Mucosa of rectum (tissue), 2 donors: ENCODE data around the gene CDON.
A peak's percentile ranks its signal among the peaks of the same experiment; 100 is the strongest.

Experiments used
- H3K27ac ChIP-seq, 2 donors: one replicate each; pipeline ENCODE4 v1.7.0; 2013; ENCODE audit warnings: inconsistent platforms in 2 of 2, low read depth in 2 of 2, low read length in 2 of 2
- H3K27me3 ChIP-seq, 2 donors: one replicate each; pipeline ENCODE4 v1.7.0; 2013; ENCODE audit warnings: low read length in 2 of 2; ENCODE audit not compliant: control insufficient read depth in 2 of 2, insufficient read depth in 2 of 2
- H3K36me3 ChIP-seq, 2 donors: one replicate each; pipeline ENCODE4 v1.7.0; 2013; ENCODE audit warnings: low read length in 2 of 2; ENCODE audit not compliant: control insufficient read depth in 2 of 2, insufficient read depth in 2 of 2
- H3K4me1 ChIP-seq, 2 donors: one replicate each; pipeline ENCODE4 v1.7.0; 2013; ENCODE audit warnings: low read length in 2 of 2, mild to moderate bottlenecking in 1 of 2; ENCODE audit not compliant: control insufficient read depth in 2 of 2, insufficient read depth in 2 of 2
- H3K4me3 ChIP-seq, 2 donors: one replicate each; pipeline ENCODE4 v1.7.0; 2013; ENCODE audit warnings: low read length in 2 of 2
- H3K9ac ChIP-seq, 2 donors: one replicate each; pipeline ENCODE4 v1.7.0; 2013; ENCODE audit warnings: low read length in 2 of 2, low read depth in 1 of 2, mild to moderate bottlenecking in 1 of 2
- H3K9me3 ChIP-seq, 2 donors: one replicate each; pipeline ENCODE4 v1.7.0; 2013; ENCODE audit warnings: low read length in 2 of 2; ENCODE audit not compliant: control insufficient read depth in 2 of 2
- donor health status: healthy.
- donor health status: Normal muscosa, but diverticular disease.

Gene CDON

GRCh38 chr11:126061707-126062678, 673 bp downstream of the CDON start:
- H3K27me3 ChIP-seq, result peaks cover 0 to 2% of the 10 kb centered on the region in 2 donors
- H3K9ac ChIP-seq, result peak overlapping the region; percentile 28 to 55
- peaks cover 4 to 8% of the 10 kb centered on the region in 2 donors for H3K4me1 ChIP-seq
- H3K9me3 ChIP-seq, result no peaks in the 10 kb centered on the region
- H3K4me3 ChIP-seq, result peak overlapping the region; percentile 66 to 70
- no peaks in the 10 kb centered on the region for H3K36me3 ChIP-seq
- H3K27ac ChIP-seq, result no peak overlapping the region

- Histone ChIP-seq H3K4me1 (peaks cover 4 to 8% of the 10 kb centered on the region in 2 donors), H3K4me3 (no peak overlapping the region), H3K27ac (no peak overlapping the region)
Measured at GRCh38 chr11:126060757-126061171, 1.9 kb downstream of the CDON start.

DNA sequence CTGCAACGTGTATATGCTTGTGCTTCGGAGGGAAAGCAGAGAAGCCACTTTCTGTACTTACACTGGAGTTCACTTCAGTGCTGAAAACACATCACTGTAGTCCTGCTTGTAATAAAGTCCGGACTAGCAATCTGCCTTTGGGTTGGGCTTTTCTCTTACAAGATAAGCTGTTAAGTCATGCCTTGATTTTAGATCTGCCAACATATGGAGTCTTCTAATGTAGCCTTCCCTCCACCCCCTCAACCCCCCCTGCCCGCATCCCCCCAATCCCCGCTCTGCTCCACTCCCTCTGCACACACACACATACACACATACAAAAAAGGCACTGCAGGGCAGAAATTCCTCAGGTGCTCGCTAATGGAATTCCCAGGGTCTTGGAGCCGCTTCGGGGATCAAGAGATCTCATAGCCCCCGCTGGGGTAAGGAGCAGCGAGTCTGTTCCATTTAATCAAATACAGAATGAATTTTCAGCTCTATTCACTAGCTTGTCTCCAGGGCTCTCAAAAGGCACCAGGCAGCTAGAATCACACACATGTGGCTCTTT, 3.4 kb downstream of the CDON start:
- Histone ChIP-seq H3K27ac (no peak overlapping the region), H3K9ac (no peak overlapping the region), H3K9me3 (no peaks in the 10 kb centered on the region), H3K4me1 (peaks cover 4 to 8% of the 10 kb centered on the region in 2 donors), H3K36me3 (no peaks in the 10 kb centered on the region), H3K27me3 (peaks cover 0 to 2% of the 10 kb centered on the region in 2 donors), H3K4me3 (no peak overlapping the region)

More at GRCh38 chr11:126060757-126061171, 1.9 kb downstream of the CDON start:
- Histone ChIP-seq H3K36me3 (no peaks in the 10 kb centered on the region), H3K9me3 (no peaks in the 10 kb centered on the region), H3K27me3 (peaks cover 0 to 2% of the 10 kb centered on the region in 2 donors), H3K9ac (no peak overlapping the region)

- peaks cover 2 to 8% of the 10 kb centered on the region in 2 donors for H3K4me1 ChIP-seq
- no peak overlapping the region for H3K9ac ChIP-seq
Measured at GRCh38 chr11:126058105-126058874, 4.4 kb downstream of the CDON start.

DNA sequence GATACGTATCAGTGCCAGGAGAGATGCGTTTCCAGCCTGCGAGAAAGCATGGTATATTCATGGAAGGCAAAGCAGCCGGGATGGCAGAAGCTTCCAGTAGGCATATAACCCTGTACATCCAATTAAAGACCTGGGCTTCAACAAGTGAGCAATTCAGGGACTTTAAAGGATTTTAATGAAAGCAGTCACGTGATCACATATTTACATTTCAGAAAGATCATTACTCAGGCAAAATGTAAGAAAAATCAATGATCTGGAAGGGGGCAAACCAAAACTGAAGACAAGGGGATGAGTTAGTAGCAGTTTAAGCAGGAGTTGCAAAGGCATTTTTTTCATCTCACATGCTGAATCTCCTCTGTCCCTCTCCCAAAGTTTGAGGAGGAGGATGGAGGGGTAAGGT, 7.8 kb downstream of the CDON start:
- Histone ChIP-seq H3K9me3 (no peaks in the 10 kb centered on the region), H3K9ac (no peak overlapping the region), H3K4me3 (no peak overlapping the region), H3K4me1 (no peaks in the 10 kb centered on the region), H3K27ac (no peak overlapping the region), H3K27me3 (no peaks in the 10 kb centered on the region), H3K36me3 (no peaks in the 10 kb centered on the region)

More at GRCh38 chr11:126058105-126058874, 4.4 kb downstream of the CDON start:
- Histone ChIP-seq H3K9me3 (no peaks in the 10 kb centered on the region), H3K36me3 (no peaks in the 10 kb centered on the region), H3K4me3 (no peak overlapping the region), H3K27me3 (peaks cover 0 to 2% of the 10 kb centered on the region in 2 donors), H3K27ac (no peak overlapping the region)

DNA sequence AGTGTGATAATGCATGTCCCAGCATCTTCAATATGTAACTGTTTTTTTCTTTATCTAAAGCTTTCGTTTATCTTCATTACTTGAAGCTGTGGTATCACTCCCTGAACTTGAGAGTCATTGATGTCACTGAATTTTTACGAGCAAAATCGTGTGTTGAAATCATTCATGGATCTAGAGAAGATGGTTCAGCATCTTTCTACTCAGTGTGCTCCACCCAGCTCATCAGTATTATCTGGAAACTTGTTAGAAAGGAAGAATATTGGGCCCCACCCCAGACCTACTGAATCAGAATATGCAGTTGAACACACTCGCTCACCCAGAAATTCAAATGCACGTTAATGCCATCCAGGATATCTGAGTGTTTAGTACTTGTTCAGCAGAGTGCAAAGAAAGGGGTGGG, 8.3 kb downstream of the CDON start:
- H3K27ac ChIP-seq, result no peak overlapping the region

DNA sequence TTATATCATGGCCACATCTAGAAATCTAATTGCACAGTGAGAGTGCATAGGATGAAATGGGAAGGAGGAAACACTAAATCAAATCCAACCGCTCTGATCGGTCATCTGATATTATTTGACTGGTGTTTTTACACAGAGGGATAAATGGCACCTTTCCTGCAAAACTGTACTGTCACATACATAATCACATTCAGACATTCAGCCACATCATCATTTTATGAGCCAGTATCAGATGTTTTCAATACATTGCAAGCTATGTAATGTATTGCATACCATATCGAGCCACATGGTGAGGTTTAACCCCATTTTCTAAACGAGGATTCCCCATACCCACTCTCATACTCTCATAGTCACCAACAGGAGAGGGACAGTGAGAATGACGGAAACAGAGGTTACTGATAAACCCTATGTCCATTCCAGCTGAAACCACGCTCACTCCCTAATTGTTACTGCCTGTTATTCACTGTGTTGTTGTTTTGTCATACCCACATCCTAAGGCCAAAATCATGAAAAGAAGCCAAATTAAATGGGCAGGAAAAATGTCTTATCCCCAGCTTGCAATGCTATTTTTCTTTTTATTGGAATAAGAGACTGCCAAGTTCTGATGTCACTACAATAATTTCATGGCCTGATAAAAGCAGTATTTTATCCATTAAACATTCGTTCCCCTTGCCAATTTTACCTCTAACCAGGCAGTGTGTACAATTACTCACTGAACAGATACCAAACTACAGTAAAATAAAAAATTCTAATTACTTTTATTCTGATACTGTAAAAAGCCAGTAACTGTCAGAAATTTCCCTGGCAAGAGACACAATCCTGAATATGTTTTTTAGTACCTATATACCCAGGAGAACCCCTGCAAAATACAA, 9.0 kb downstream of the CDON start:
- H3K9me3 ChIP-seq, result no peaks in the 10 kb centered on the region
- no peaks in the 10 kb centered on the region for H3K27me3 ChIP-seq
- no peaks in the 10 kb centered on the region for H3K4me1 ChIP-seq
- no peaks in the 10 kb centered on the region for H3K36me3 ChIP-seq
- H3K4me3 ChIP-seq, result no peak overlapping the region
- H3K27ac ChIP-seq, result no peak overlapping the region
- H3K9ac ChIP-seq, result no peak overlapping the region

More for the DNA sequence above, 8.3 kb downstream of the CDON start:
- H3K4me3 ChIP-seq, result no peak overlapping the region
- no peaks in the 10 kb centered on the region for H3K36me3 ChIP-seq
- no peaks in the 10 kb centered on the region for H3K4me1 ChIP-seq
- no peaks in the 10 kb centered on the region for H3K27me3 ChIP-seq
- no peak overlapping the region for H3K9ac ChIP-seq
- no peaks in the 10 kb centered on the region for H3K9me3 ChIP-seq

GRCh38 chr11:126051117-126051516, 11.5 kb downstream of the CDON start:
- no peaks in the 10 kb centered on the region for H3K9me3 ChIP-seq
- H3K9ac ChIP-seq, result no peak overlapping the region
- H3K4me1 ChIP-seq, result no peaks in the 10 kb centered on the region
- H3K4me3 ChIP-seq, result no peak overlapping the region
- no peak overlapping the region for H3K27ac ChIP-seq
- no peaks in the 10 kb centered on the region for H3K36me3 ChIP-seq
- H3K27me3 ChIP-seq, result no peaks in the 10 kb centered on the region

- no peak overlapping the region for H3K9ac ChIP-seq
- no peaks in the 10 kb centered on the region for H3K36me3 ChIP-seq
- H3K9me3 ChIP-seq, result no peaks in the 10 kb centered on the region
- no peaks in the 10 kb centered on the region for H3K27me3 ChIP-seq
- H3K4me1 ChIP-seq, result no peaks in the 10 kb centered on the region
- H3K4me3 ChIP-seq, result no peak overlapping the region
- no peak overlapping the region for H3K27ac ChIP-seq
Measured at GRCh38 chr11:126049159-126049558, 13.5 kb downstream of the CDON start.
